Natural killer cell (primary cell): ENCODE data around the gene IRAG1. TPM values are rescaled to one million over a fixed set of nuclear protein-coding genes. Genes with fewer than 3 reads are reported as not detected.

Source experiments
- ATAC-seq, 3 donors: fragments of 150-1000 bp in 2 of 3; fragments of 200-7000 bp in 1 of 3; cut with Tn5 transposase; 1 replicate in 1 of 3; 2 replicates in 2 of 3; pipeline ENCODE4 v1.10.0; 2021; ENCODE audit warnings: mild to moderate bottlenecking in 2 of 3, moderate library complexity in 2 of 3
- DNase-seq, 2 donors: peaks; one replicate each; pipeline versions ENCODE4 v3.0.0 to v3.0.0-alpha.2; 2013 to 2021; ENCODE audit warnings: mixed read lengths in 1 of 2
- H3K27ac ChIP-seq: one replicate; pipeline ENCODE4 v1.5.1; 2013; ENCODE audit warnings: mild to moderate bottlenecking, low read length
- H3K27me3 ChIP-seq: one replicate; pipeline ENCODE4 v1.6.1; 2013; ENCODE audit warnings: low read length; ENCODE audit not compliant: control insufficient read depth, insufficient read depth
- H3K36me3 ChIP-seq: one replicate; pipeline ENCODE4 v1.6.1; 2013; ENCODE audit warnings: low read length; ENCODE audit not compliant: control insufficient read depth, insufficient read depth
- H3K4me1 ChIP-seq: one replicate; pipeline ENCODE4 v1.6.1; 2013; ENCODE audit warnings: low read length; ENCODE audit not compliant: control insufficient read depth, insufficient read depth
- H3K4me3 ChIP-seq: one replicate; pipeline ENCODE4 v1.5.1; 2013; ENCODE audit warnings: low read length
- H3K9me3 ChIP-seq: one replicate; pipeline ENCODE4 v1.6.1; 2013; ENCODE audit warnings: low read length; ENCODE audit not compliant: control insufficient read depth, insufficient read depth
- H3K27ac Mint-ChIP-seq, 2 donors: one replicate each; pipeline ENCODE4 v1.8.0; 2022; ENCODE audit warnings: mild to moderate bottlenecking in 2 of 2, mixed read lengths in 2 of 2, moderate library complexity in 1 of 2
- H3K27me3 Mint-ChIP-seq, 2 donors: one replicate each; pipeline ENCODE4 v1.8.0; 2022; ENCODE audit warnings: low read depth in 2 of 2, mixed read lengths in 2 of 2
- H3K36me3 Mint-ChIP-seq: one replicate; pipeline ENCODE4 v1.8.0; 2022; ENCODE audit warnings: mixed read lengths
- H3K4me1 Mint-ChIP-seq, 2 donors: one replicate each; pipeline ENCODE4 v1.8.0; 2022; ENCODE audit warnings: mixed read lengths in 2 of 2
- H3K4me3 Mint-ChIP-seq: one replicate; pipeline ENCODE4 v1.8.0; 2022; ENCODE audit warnings: mild to moderate bottlenecking, moderate library complexity, mixed read lengths
- H3K9me3 Mint-ChIP-seq, 2 donors: one replicate each; pipeline ENCODE4 v1.8.0; 2022; ENCODE audit warnings: mixed read lengths in 2 of 2
- WGBS: methylation state at CpG from one replicate; pipeline ENCODE4 v1.1.7; 2013; ENCODE audit warnings: missing lambda C conversion rate; ENCODE audit not compliant: insufficient coverage; 5-methylcytosine and 5-hydroxymethylcytosine counted together
- intact Hi-C: fragments of 100-400 bp; cut with micrococcal nuclease; formaldehyde crosslinking; loops from one replicate; pipeline ENCODE4 v1.14.2; 2022
- total RNA-seq, 4 donors: library from RNA; stranded (reverse); fragments of 120-200 nt in 1 of 4; gene quantifications; one replicate each; pipeline versions ENCODE4 v1.2.3 to v1.2.4, GENCODE V29; 2013 to 2022
- TF ChIP-seq, protein P1 (sequence below): fragments of 200-600 bp; IDR thresholded peaks from one replicate; pipeline ENCODE4 v1.8.0; 2022; ENCODE audit warnings: antibody characterized with exemption

The IRAG1 gene
- total RNA-seq, 3 donors from 2014 or later (not counting 1 experiment from before 2014, with no cell fraction given) = 0.50 to 0.54 TPM; not detected in 1

DNA sequence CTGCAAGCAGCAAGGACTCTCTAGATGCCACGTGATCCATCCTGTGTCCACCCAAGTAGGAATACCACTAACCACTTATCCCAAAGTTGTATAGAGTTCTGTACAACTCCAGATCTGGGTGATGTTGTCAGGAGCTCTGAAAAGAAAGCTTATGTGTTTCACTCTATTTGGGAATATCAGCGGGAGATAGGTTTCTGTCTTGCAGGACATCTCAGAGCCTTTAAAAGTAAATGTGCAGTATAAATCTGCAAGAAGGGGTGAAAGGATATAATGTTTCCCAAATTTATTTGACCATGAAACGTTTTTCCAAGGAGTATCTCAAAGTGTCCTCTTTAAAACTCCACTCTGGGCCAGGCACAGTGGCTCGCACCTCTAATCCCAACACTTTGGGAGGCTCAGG is 13.9 kb downstream of the IRAG1 start:
- peaks cover 3% of the 10 kb centered on the region for H3K27me3 ChIP-seq
- H3K4me1 Mint-ChIP-seq = no peaks in the 10 kb centered on the region
- TF ChIP-seq, protein P1, sequence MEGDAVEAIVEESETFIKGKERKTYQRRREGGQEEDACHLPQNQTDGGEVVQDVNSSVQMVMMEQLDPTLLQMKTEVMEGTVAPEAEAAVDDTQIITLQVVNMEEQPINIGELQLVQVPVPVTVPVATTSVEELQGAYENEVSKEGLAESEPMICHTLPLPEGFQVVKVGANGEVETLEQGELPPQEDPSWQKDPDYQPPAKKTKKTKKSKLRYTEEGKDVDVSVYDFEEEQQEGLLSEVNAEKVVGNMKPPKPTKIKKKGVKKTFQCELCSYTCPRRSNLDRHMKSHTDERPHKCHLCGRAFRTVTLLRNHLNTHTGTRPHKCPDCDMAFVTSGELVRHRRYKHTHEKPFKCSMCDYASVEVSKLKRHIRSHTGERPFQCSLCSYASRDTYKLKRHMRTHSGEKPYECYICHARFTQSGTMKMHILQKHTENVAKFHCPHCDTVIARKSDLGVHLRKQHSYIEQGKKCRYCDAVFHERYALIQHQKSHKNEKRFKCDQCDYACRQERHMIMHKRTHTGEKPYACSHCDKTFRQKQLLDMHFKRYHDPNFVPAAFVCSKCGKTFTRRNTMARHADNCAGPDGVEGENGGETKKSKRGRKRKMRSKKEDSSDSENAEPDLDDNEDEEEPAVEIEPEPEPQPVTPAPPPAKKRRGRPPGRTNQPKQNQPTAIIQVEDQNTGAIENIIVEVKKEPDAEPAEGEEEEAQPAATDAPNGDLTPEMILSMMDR = no peak
- intact Hi-C loops = no loop called here
- DNase-seq (no peak), ATAC-seq (no peak)
- peaks cover 7% of the 10 kb centered on the region for H3K4me1 ChIP-seq
- H3K4me3 Mint-ChIP-seq = no peak overlapping the region
- WGBS = 83% methylated on average over 3 of the region's 4 CpGs
- H3K27me3 Mint-ChIP-seq = peaks cover 22 to 41% of the 10 kb centered on the region in 2 donors
- no peaks in the 10 kb centered on the region for H3K9me3 Mint-ChIP-seq
- no peak overlapping the region for H3K27ac ChIP-seq
- no peaks in the 10 kb centered on the region for H3K36me3 Mint-ChIP-seq
- H3K4me3 ChIP-seq = no peak overlapping the region
- no peaks in the 10 kb centered on the region for H3K36me3 ChIP-seq
- H3K27ac Mint-ChIP-seq = no peak overlapping the region
- no peaks in the 10 kb centered on the region for H3K9me3 ChIP-seq

DNA sequence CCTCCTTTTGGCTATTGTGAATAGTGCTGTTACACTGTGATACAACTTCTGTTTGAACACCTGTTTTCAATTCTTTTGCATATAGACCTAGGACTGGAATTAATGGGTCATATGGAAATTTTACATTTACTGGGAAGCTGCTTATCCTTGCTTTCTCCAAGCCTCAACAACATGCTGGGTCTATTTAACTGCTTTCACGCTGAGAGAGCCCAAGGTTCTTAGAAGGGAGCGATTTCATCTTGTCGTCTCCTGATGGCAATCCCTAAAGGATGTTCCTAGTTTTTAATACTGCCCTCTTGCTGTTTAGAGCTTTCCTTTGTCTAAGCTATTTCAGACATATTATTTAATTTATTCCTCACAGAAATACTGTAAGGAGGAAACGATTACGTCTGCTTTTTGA is 15.5 kb downstream of the IRAG1 start:
- no peak for ATAC-seq
- H3K27me3 Mint-ChIP-seq = peaks cover 32 to 51% of the 10 kb centered on the region in 2 donors

DNA sequence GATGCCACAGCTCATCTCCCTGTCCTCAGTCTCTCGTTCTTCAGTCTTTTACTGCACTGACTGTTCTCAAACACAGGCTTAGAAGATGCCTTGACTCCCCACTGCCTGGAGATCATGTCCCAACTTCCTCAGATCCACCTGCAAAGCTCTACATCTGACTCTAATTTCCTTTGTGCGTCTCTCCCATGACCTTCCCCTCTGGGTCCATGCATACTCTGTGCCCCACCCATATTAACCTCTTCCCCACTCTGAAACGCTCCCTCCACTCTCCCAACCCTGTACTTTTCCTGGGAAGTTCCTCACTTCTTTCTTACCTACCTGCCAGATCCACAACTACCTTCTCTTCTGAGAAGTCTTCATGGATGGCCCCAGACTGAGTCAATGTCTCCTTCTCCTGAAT is 16.6 kb downstream of the IRAG1 start:
- Histone ChIP-seq H3K4me3 (no peak overlapping the region), H3K27ac (no peak overlapping the region), H3K9me3 (no peaks in the 10 kb centered on the region), H3K4me1 (peaks cover 10% of the 10 kb centered on the region), H3K27me3 (peaks cover 6% of the 10 kb centered on the region), H3K36me3 (no peaks in the 10 kb centered on the region)
- no peaks in the 10 kb centered on the region for H3K4me1 Mint-ChIP-seq
- H3K36me3 Mint-ChIP-seq = no peaks in the 10 kb centered on the region
- H3K9me3 Mint-ChIP-seq = no peaks in the 10 kb centered on the region
- DNase-seq (no peak), ATAC-seq (no peak)
- 78% methylated on average over 3 of the region's 3 CpGs for WGBS
- no peak overlapping the region for H3K4me3 Mint-ChIP-seq
- intact Hi-C loops = no loop called here
- TF ChIP-seq, protein P1 = no peak
- no peak overlapping the region for H3K27ac Mint-ChIP-seq
- peaks cover 39 to 63% of the 10 kb centered on the region in 2 donors for H3K27me3 Mint-ChIP-seq

More for the DNA sequence above, 15.5 kb downstream of the IRAG1 start:
- Histone ChIP-seq H3K4me3 (no peak overlapping the region), H3K4me1 (peaks cover 10% of the 10 kb centered on the region), H3K9me3 (no peaks in the 10 kb centered on the region), H3K36me3 (no peaks in the 10 kb centered on the region), H3K27ac (no peak overlapping the region), H3K27me3 (peaks cover 6% of the 10 kb centered on the region)
- H3K27ac Mint-ChIP-seq = no peak overlapping the region
- no peaks in the 10 kb centered on the region for H3K4me1 Mint-ChIP-seq
- intact Hi-C loops = no loop called here
- no peaks in the 10 kb centered on the region for H3K9me3 Mint-ChIP-seq
- TF ChIP-seq, protein P1 = no peak
- no peak overlapping the region for H3K4me3 Mint-ChIP-seq
- no peak for DNase-seq
- H3K36me3 Mint-ChIP-seq = no peaks in the 10 kb centered on the region
- 88% methylated on average over 5 of the region's 5 CpGs for WGBS

DNA sequence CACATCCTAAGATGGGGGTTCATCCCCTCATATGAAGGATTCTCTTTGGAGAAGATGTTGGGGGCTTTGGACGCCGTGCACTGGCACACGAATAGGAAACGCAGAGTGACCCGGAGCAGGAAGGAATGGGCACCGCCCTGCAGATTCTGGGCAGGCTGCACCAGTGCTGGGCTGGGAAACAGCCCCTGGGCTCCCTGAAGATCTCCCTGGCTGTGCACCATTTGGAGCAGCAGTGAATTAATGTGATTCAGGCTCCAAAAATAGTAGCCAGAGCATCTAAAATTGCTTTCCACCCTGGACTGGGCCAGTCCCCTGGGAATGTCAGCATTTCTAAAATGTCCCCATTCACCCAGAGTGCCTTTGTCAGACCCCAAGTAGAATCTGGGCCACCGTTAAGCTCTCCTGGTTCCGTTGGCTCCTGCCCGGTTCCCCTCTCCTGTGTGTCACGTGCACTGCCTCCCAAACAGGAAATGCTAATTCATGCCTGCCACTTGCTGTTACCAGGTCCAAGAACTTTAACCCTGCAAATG is 18.6 kb downstream of the IRAG1 start:
- H3K4me1 ChIP-seq = peaks cover 10% of the 10 kb centered on the region
- TF ChIP-seq, protein P1 = no peak
- no peaks in the 10 kb centered on the region for H3K4me1 Mint-ChIP-seq
- H3K9me3 ChIP-seq = no peaks in the 10 kb centered on the region
- H3K27me3 Mint-ChIP-seq = peaks cover 39 to 69% of the 10 kb centered on the region in 2 donors
- H3K27ac ChIP-seq = no peak overlapping the region
- no peaks in the 10 kb centered on the region for H3K36me3 Mint-ChIP-seq
- no peak overlapping the region for H3K27ac Mint-ChIP-seq
- intact Hi-C loops = no loop called here
- H3K4me3 ChIP-seq = no peak overlapping the region
- no peaks in the 10 kb centered on the region for H3K9me3 Mint-ChIP-seq
- WGBS = 20% methylated on average over 10 of the region's 10 CpGs
- no peaks in the 10 kb centered on the region for H3K36me3 ChIP-seq
- no peak for DNase-seq
- ATAC-seq = no peak
- H3K4me3 Mint-ChIP-seq = no peak overlapping the region
- peaks cover 6% of the 10 kb centered on the region for H3K27me3 ChIP-seq
